ENCODE measurements around the gene BMPR1A.
A peak's percentile ranks its signal among the peaks of the same experiment; 100 is the strongest.
"Not testable (repeated sequence)": the region's sequence is repeated elsewhere in the genome, so short reads cannot be mapped to it uniquely, and the experiment has no call there.

BMPR1A gene

DNA sequence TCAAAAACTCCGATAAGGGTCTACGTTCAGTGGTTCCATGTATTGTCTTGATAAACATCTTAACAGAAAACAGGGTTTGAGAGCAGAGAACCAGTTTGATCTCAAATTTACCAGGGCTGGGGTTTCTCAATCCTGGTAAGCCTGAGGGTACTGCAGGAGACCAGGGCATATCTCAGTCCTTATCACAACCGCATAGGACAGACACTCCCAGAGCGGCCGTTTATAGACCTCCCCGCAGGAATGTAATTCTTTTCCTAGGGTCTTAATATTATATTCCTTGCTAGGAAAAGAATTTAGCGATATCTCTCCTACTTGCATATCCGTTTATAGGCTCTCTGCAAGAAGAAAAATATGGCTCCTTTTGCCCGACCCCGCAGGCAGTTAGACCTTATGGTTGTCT is 196.3 kb downstream of the BMPR1A start:
- DNase-seq (ENCODE audit: extremely low read depth in 1 of 2, low read depth in 1 of 2): not testable (repeated sequence)

DNA sequence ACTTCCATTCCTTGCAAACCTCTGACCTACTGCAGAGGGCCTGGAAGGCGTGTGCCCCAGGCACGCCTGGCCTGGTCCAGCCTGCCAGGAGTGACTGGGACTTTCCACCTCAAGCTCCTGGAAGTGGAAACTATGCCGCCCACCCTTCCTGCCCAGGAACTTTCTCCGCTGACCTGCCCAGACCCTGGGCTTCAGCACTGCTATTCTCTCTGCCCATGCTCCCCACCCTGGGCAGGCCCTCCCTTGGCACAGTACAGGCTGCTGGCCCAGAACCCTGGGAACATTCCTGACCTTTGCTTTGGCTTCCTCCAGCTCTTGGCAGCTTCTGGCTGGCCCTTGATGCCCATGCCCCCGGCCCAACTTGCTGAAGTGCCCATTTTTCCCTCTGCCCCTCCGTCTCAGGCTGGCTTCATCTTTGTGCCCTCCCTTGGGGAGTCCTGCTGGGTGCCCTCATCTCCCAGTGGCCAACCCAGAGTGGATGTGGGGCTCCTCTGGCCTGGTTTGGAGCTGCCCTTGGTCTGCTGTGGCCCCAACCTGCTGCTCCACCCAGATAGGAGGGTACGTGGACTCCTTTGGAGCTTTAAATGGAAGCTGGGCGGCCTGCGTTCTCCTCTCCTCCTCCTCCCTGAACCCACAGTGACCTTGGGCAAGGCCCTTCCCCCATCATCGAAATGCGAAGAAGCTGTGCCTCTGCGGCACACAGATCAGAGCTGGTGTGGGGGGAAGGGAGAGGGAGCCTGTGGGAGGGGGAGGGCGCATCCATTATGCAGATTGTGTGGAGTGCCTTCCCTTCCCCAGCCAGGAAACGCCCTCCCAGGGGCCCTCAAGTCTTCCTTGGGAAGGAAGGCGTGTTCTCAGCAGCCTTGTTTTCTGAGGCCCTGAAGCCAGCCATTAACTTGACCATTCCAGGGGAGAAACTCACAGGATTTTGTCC is 197.6 kb downstream of the BMPR1A start:
- no peak for DNase-seq (ENCODE audit: extremely low read depth in 1 of 2, low read depth in 1 of 2)

- DNase-seq (ENCODE audit: extremely low read depth in 1 of 2, low read depth in 1 of 2): no peak
Observed at GRCh38 chr10:86954681-86955500, 198.5 kb downstream of the BMPR1A start.

DNA sequence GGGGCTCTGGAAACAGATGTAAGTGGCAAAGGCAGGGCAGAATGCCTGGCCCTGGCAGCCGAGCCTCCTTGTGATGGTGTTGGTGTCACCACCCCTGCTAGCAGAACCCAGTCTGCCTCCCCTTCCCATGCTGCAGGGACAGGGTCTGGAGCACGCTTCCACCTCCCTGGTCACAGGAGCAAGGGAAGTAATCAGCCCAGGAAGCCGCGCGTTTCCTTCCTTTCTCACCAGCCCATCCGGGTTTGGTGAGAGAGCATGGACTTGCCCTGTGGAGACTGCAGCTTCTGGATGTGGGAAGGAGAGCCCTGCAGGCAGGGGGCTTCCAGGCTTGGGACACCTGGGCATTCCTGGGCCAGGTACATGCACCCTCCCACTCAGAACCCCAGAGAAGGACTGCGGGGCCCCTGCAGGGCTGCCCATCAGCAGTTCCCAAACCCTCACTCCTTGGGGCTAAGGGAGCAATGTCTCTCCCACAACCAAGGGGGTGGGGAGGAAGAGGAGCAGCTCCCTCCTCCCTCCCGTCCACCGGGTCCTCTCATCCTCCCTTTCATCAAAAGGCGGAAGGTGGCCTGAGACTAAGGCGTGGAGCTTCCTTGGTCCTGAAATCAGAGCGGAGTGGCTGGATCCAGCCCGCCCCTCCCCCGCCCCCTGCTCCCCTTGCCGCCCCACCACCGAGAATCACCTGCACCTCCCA is 199.2 kb downstream of the BMPR1A start:
- DNase-seq (ENCODE audit: extremely low read depth in 1 of 2, low read depth in 1 of 2): no peak

DNA sequence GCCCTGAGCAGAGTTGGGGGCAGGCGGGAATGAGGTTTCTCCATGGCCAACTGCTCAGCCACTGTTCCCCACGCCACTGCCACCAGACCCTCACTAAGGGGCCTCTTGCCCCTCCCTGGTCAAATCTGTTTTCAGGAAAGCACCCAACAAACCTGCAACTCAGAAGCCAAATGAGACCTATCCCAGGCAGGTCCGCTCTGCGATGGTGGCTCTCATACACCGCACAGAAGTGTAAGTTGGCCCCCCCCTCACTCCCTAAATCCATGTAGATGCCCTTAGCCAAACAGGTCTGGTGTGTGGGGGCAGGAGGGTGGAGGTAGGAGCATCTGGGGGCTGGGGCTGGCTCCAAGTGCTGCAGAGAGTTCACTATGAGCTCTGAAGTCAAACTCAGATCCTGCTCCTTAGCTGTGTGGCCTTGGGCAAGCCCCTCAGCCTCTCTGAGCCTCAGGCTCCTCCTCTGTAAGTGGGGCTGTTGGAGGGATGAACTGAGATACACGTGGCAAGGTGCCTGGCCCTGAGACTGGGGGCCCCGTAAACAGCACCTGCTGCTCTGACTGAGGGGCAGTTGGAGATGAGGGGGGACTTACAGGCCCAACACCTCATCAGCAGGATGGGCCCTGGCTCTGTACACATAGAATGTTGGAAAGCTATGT is 199.9 kb downstream of the BMPR1A start:
- DNase-seq (ENCODE audit: extremely low read depth in 1 of 2, low read depth in 1 of 2): no peak

GRCh38 chr10:86956848-86957448 is 200.5 kb downstream of the BMPR1A start:
- DNase-seq (ENCODE audit: extremely low read depth in 1 of 2, low read depth in 1 of 2): no peak

DNA sequence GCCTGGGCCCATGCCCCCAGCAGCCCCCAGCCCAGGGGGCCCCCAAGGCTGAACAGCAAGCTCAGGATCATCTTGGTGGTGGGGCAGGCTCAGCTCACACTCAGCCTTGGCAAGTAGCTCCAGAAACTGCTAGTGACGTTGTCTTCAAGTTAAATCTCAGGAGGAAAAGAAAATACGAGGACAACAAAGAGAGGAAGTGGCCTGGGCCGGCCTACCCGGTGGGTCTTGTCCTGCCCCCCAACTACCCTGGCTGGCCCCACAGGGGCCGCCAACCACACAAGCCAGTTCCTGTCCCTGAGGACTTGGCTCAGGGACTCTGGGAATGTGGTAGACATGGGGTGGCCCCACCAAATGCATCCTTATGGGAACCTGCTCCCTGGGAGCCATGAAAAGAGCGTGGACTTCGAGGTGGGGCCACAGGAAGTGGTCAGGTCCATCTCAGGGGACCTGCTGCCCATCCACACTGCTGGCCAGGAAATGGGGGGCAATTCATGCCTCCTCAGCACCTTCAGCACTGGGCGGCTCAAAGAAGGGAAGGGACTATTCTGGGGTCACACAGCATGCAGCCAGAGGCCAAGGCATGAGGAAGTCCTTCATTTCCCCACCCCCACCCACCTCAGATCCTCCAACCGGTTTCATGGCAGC is 201.2 kb downstream of the BMPR1A start, which contains the start of gene MMRN2:
TSS of gene MMRN2 (minus strand) at position 145 of the 645 bp plus-strand sequence. CDS start at position 71, 74 bp downstream.
- DNase-seq (ENCODE audit: extremely low read depth in 1 of 2, low read depth in 1 of 2): no peak

- DNase-seq (ENCODE audit: extremely low read depth in 1 of 2, low read depth in 1 of 2): no peak
Observed at GRCh38 chr10:86958116-86958900, 201.9 kb downstream of the BMPR1A start, which contains the start of gene SNCG. SNCG (plus strand) TSS chr10:86958599; CDS start chr10:86958698, 99 bp downstream.

GRCh38 chr10:86958901-86959736 is 202.7 kb downstream of the BMPR1A start:
- no peak for DNase-seq (ENCODE audit: extremely low read depth in 1 of 2, low read depth in 1 of 2)

DNA sequence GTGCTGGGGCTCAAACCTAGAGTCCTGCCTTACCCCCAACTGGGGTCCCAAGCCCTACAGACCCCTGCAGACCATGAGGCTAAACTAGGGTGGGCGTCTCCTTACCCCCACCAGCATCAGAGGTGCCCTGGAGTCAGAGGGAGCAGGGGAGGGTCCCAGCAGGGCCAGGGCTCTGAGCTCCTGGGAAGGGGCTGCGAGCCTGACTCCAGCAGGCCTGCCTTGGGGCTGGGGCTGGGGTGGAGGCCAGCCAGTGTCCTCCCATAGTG is 203.3 kb downstream of the BMPR1A start:
- DNase-seq (ENCODE audit: extremely low read depth in 1 of 2, low read depth in 1 of 2): no peak

GRCh38 chr10:86960003-86960862 is 203.8 kb downstream of the BMPR1A start:
- DNase-seq (ENCODE audit: extremely low read depth in 1 of 2, low read depth in 1 of 2): peak in 1 of 2 donors; percentile 14

DNA sequence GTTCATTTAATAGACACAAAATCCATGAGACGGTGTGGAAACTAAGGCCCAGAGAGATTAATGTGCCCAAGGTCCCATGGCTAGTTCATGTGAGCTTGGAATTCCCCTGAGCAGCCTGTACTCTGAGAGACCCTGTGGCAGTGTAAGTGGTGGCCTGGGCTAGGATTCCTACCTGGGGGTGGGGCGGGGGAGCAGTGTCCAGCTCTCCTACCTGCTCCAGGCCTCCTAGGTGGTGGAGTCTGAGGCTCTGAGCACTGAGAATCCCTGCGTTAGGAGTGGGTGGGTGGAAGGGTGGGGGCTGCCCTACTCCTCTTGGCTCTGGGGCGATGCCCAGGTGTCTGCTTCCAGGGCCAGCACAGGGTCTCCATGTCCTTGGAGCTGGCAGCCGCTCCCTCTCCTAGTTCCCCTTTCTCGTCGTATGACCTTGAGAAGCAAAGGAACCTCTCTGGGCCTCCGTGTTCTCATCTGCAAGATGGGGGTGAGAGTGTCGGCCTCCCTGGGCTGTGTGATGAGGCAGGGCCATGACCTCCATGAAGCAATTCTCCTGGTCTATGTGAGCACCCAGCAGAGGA is 204.5 kb downstream of the BMPR1A start:
- DNase-seq (ENCODE audit: extremely low read depth in 1 of 2, low read depth in 1 of 2): no peak

GRCh38 chr10:86961481-86962091 is 205.2 kb downstream of the BMPR1A start:
- DNase-seq (ENCODE audit: extremely low read depth in 1 of 2, low read depth in 1 of 2): no peak

DNA sequence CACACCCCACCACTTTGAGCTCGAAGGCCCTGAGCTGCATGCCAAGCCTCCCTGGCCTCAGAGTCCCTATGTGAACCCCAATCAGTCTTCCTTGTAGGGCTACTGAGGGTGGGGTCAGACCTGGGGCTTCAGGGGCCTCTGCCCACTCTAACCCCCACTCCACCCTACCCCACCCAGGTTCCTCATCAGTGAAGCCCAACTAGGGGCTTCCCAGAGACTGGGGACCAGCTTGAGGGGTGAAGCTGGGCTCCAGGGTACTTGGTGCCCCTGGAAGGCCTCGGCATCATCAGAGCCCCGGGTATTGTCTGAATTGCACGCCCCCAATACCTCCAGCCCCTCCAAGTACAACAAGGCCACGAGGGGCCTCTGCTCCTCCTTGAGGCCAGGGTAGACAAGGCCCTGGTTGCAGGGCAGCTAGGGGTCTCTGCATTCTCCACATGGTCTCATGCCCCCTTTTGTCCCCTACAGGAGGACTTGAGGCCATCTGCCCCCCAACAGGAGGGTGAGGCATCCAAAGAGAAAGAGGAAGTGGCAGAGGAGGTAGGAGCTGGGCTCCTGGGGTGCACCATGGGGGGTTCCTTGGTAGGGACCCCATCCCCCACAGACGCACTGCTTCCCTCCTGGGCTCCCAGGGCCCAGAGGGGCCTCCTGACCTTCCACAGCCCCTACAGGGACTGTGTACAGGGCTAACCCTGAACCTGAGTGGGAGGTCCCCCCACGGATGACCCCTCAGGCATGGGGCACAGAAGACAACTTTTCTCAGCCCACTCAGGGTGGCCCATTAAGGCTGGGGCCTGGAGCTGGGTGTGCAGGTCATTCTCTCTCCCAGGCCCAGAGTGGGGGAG is 205.9 kb downstream of the BMPR1A start:
- DNase-seq (ENCODE audit: extremely low read depth in 1 of 2, low read depth in 1 of 2): no peak

DNA sequence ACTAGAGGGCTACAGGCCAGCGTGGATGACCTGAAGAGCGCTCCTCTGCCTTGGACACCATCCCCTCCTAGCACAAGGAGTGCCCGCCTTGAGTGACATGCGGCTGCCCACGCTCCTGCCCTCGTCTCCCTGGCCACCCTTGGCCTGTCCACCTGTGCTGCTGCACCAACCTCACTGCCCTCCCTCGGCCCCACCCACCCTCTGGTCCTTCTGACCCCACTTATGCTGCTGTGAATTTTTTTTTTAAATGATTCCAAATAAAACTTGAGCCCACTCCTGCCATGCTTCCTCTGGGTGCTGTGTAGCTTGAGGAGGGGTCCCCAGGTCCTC is 206.5 kb downstream of the BMPR1A start:
- no peak for DNase-seq (ENCODE audit: extremely low read depth in 1 of 2, low read depth in 1 of 2)
